Measurements from ENCODE around the gene PHC2.
"Not testable (repeated sequence)": the region's sequence is repeated elsewhere in the genome, so short reads cannot be mapped to it uniquely, and the experiment has no call there.

PHC2 gene

GRCh38 chr1:33292726-33293340 lies 138.1 kb downstream of the PHC2 start:
- Histone ChIP-seq H3K4me2 (ENCODE audit: low read depth, low read length) (no peak overlapping the region), H3K4me1 (ENCODE audit: low read length) (no peaks in the 10 kb centered on the region), H3K27ac (ENCODE audit: low read length) (no peak overlapping the region), H3K79me2 (ENCODE audit: low read length) (no peaks in the 10 kb centered on the region), H4K20me1 (ENCODE audit: insufficient read depth, low read length) (no peaks in the 10 kb centered on the region), H3K27me3 (replicated peaks; ENCODE audit: insufficient read depth, low read length) (no peaks in the 10 kb centered on the region), H3K9me2 (replicated peaks; ENCODE audit: insufficient read depth, low read length) (no peaks in the 10 kb centered on the region), H3K36me3 (replicated peaks; ENCODE audit: insufficient read depth, low read length) (no peaks in the 10 kb centered on the region), H3K9me3 (replicated peaks; ENCODE audit: insufficient read depth, low read length) (no peaks in the 10 kb centered on the region), H2AFZ (ENCODE audit: low read length) (no peak overlapping the region), H3K4me3 (ENCODE audit: low read length) (no peak overlapping the region), H3F3A (ENCODE audit: insufficient read depth, low read length) (no peaks in the 10 kb centered on the region), H3K9ac (ENCODE audit: low read length) (no peak overlapping the region)
- TF ChIP-seq EZH2phosphoT487 (IDR thresholded peaks at IDR 0.05; ENCODE audit: low read length) (no peak), CTCF (IDR thresholded peaks at IDR 0.05; ENCODE audit: low read length) (no peak), EZH2 (optimal IDR thresholded peaks at IDR 0.05; ENCODE audit: low read depth, low read length) (no peak)
- no peak for DNase-seq

GRCh38 chr1:33290615-33291014 lies 140.3 kb downstream of the PHC2 start:
- not testable (repeated sequence) for H3K36me3 ChIP-seq (replicated peaks; ENCODE audit: insufficient read depth, low read length)

GRCh38 chr1:33289858-33290154 lies 141.1 kb downstream of the PHC2 start:
- Histone ChIP-seq H3K9me3 (replicated peaks; ENCODE audit: insufficient read depth, low read length) (no peaks in the 10 kb centered on the region), H3K9ac (ENCODE audit: low read length) (no peak overlapping the region), H3K27ac (ENCODE audit: low read length) (no peak overlapping the region), H3K79me2 (ENCODE audit: low read length) (no peaks in the 10 kb centered on the region), H3K4me3 (ENCODE audit: low read length) (no peak overlapping the region), H3K27me3 (replicated peaks; ENCODE audit: insufficient read depth, low read length) (no peaks in the 10 kb centered on the region), H3K4me2 (ENCODE audit: low read depth, low read length) (no peak overlapping the region), H3F3A (ENCODE audit: insufficient read depth, low read length) (no peaks in the 10 kb centered on the region), H3K9me2 (replicated peaks; ENCODE audit: insufficient read depth, low read length) (no peaks in the 10 kb centered on the region), H4K20me1 (ENCODE audit: insufficient read depth, low read length) (no peaks in the 10 kb centered on the region), H2AFZ (ENCODE audit: low read length) (no peak overlapping the region), H3K4me1 (ENCODE audit: low read length) (no peaks in the 10 kb centered on the region), H3K36me3 (replicated peaks; ENCODE audit: insufficient read depth, low read length) (no peaks in the 10 kb centered on the region)
- TF ChIP-seq EZH2phosphoT487 (IDR thresholded peaks at IDR 0.05; ENCODE audit: low read length) (no peak), EZH2 (optimal IDR thresholded peaks at IDR 0.05; ENCODE audit: low read depth, low read length) (no peak), CTCF (IDR thresholded peaks at IDR 0.05; ENCODE audit: low read length) (no peak)
- DNase-seq: no peak

More at GRCh38 chr1:33290615-33291014, 140.3 kb downstream of the PHC2 start:
- H3K4me3 ChIP-seq (ENCODE audit: low read length); H3K27me3 ChIP-seq (replicated peaks; ENCODE audit: insufficient read depth, low read length); H3K9me3 ChIP-seq (replicated peaks; ENCODE audit: insufficient read depth, low read length); H3K27ac ChIP-seq (ENCODE audit: low read length); H3K4me2 ChIP-seq (ENCODE audit: low read depth, low read length); H3K4me1 ChIP-seq (ENCODE audit: low read length); H4K20me1 ChIP-seq (ENCODE audit: insufficient read depth, low read length); H3F3A ChIP-seq (ENCODE audit: insufficient read depth, low read length); H3K9me2 ChIP-seq (replicated peaks; ENCODE audit: insufficient read depth, low read length); DNase-seq; H3K79me2 ChIP-seq (ENCODE audit: low read length); H2AFZ ChIP-seq (ENCODE audit: low read length); H3K9ac ChIP-seq (ENCODE audit: low read length): not testable (repeated sequence)

GRCh38 chr1:33288976-33289857 lies 141.7 kb downstream of the PHC2 start:
- no peaks in the 10 kb centered on the region for H3K36me3 ChIP-seq (replicated peaks; ENCODE audit: insufficient read depth, low read length)

More at GRCh38 chr1:33288976-33289857, 141.7 kb downstream of the PHC2 start:
- Histone ChIP-seq H3K4me3 (ENCODE audit: low read length) (no peak overlapping the region), H3F3A (ENCODE audit: insufficient read depth, low read length) (no peaks in the 10 kb centered on the region), H3K9me2 (replicated peaks; ENCODE audit: insufficient read depth, low read length) (no peaks in the 10 kb centered on the region), H3K4me1 (ENCODE audit: low read length) (no peaks in the 10 kb centered on the region), H2AFZ (ENCODE audit: low read length) (no peak overlapping the region), H3K9ac (ENCODE audit: low read length) (no peak overlapping the region), H3K27me3 (replicated peaks; ENCODE audit: insufficient read depth, low read length) (no peaks in the 10 kb centered on the region), H3K9me3 (replicated peaks; ENCODE audit: insufficient read depth, low read length) (no peaks in the 10 kb centered on the region), H4K20me1 (ENCODE audit: insufficient read depth, low read length) (no peaks in the 10 kb centered on the region), H3K4me2 (ENCODE audit: low read depth, low read length) (no peak overlapping the region), H3K27ac (ENCODE audit: low read length) (no peak overlapping the region), H3K79me2 (ENCODE audit: low read length) (no peaks in the 10 kb centered on the region)
- DNase-seq: no peak
- no peak for TF ChIP-seq EZH2phosphoT487 (IDR thresholded peaks at IDR 0.05; ENCODE audit: low read length)
- no peak for TF ChIP-seq EZH2 (optimal IDR thresholded peaks at IDR 0.05; ENCODE audit: low read depth, low read length)
- no peak for TF ChIP-seq CTCF (IDR thresholded peaks at IDR 0.05; ENCODE audit: low read length)
